Measurements from ENCODE around the gene AGAP1. TPM values are rescaled to one million over a fixed set of nuclear protein-coding genes. Genes with fewer than 3 reads are reported as not detected.

AGAP1 gene
- total and polyA plus RNA-seq, 2 donors = 1.7 to 3.0 TPM

- Histone ChIP-seq H3K4me1 (ENCODE audit: control insufficient read depth in 2 of 2, insufficient read depth in 2 of 2, low read length in 2 of 2) (no peaks in the 10 kb centered on the region), H3K36me3 (ENCODE audit: control insufficient read depth in 2 of 2, insufficient read depth in 2 of 2, low read length in 1 of 2) (no peaks in the 10 kb centered on the region), H3K27ac (ENCODE audit: low read depth in 1 of 2, low read length in 1 of 2) (no peak overlapping the region), H3K4me3 (ENCODE audit: low read length in 2 of 2) (no peak overlapping the region), H3K27me3 (ENCODE audit: control insufficient read depth in 2 of 2, insufficient read depth in 1 of 2, low read length in 1 of 2) (no peaks in the 10 kb centered on the region), H3K9me3 (ENCODE audit: control insufficient read depth in 2 of 2, insufficient read depth in 1 of 2, low read length in 1 of 2) (no peaks in the 10 kb centered on the region)
- WGBS = 95% methylated on average over 4 of the region's 4 CpGs
- DNase-seq (ENCODE audit: low read depth in 6 of 9, low spot score in 9 of 9) = no peak
These were observed 354.2 kb downstream of the AGAP1 start for GRCh38 chr2:235848055-235848454.

GRCh38 chr2:235848946-235849345 is 355.1 kb downstream of the AGAP1 start:
- Histone ChIP-seq H3K36me3 (ENCODE audit: control insufficient read depth in 2 of 2, insufficient read depth in 2 of 2, low read length in 1 of 2) (no peaks in the 10 kb centered on the region), H3K4me1 (ENCODE audit: control insufficient read depth in 2 of 2, insufficient read depth in 2 of 2, low read length in 2 of 2) (no peaks in the 10 kb centered on the region), H3K4me3 (ENCODE audit: low read length in 2 of 2) (no peak overlapping the region), H3K27me3 (ENCODE audit: control insufficient read depth in 2 of 2, insufficient read depth in 1 of 2, low read length in 1 of 2) (no peaks in the 10 kb centered on the region), H3K27ac (ENCODE audit: low read depth in 1 of 2, low read length in 1 of 2) (no peak overlapping the region), H3K9me3 (ENCODE audit: control insufficient read depth in 2 of 2, insufficient read depth in 1 of 2, low read length in 1 of 2) (no peaks in the 10 kb centered on the region)
- 93% methylated on average over 7 of the region's 7 CpGs for WGBS
- no peak for DNase-seq (ENCODE audit: low read depth in 6 of 9, low spot score in 9 of 9)

GRCh38 chr2:235849489-235849888 is 355.6 kb downstream of the AGAP1 start:
- Histone ChIP-seq H3K4me1 (ENCODE audit: control insufficient read depth in 2 of 2, insufficient read depth in 2 of 2, low read length in 2 of 2) (no peaks in the 10 kb centered on the region), H3K27ac (ENCODE audit: low read depth in 1 of 2, low read length in 1 of 2) (no peak overlapping the region), H3K9me3 (ENCODE audit: control insufficient read depth in 2 of 2, insufficient read depth in 1 of 2, low read length in 1 of 2) (no peaks in the 10 kb centered on the region), H3K36me3 (ENCODE audit: control insufficient read depth in 2 of 2, insufficient read depth in 2 of 2, low read length in 1 of 2) (no peaks in the 10 kb centered on the region), H3K27me3 (ENCODE audit: control insufficient read depth in 2 of 2, insufficient read depth in 1 of 2, low read length in 1 of 2) (no peaks in the 10 kb centered on the region), H3K4me3 (ENCODE audit: low read length in 2 of 2) (no peak overlapping the region)
- 93% methylated on average over 10 of the region's 10 CpGs for WGBS
- no peak for DNase-seq (ENCODE audit: low read depth in 6 of 9, low spot score in 9 of 9)

GRCh38 chr2:235850289-235850688 is 356.4 kb downstream of the AGAP1 start:
- no peak for DNase-seq (ENCODE audit: low read depth in 6 of 9, low spot score in 9 of 9)
- Histone ChIP-seq H3K27ac (ENCODE audit: low read depth in 1 of 2, low read length in 1 of 2) (no peak overlapping the region), H3K27me3 (ENCODE audit: control insufficient read depth in 2 of 2, insufficient read depth in 1 of 2, low read length in 1 of 2) (no peaks in the 10 kb centered on the region), H3K4me3 (ENCODE audit: low read length in 2 of 2) (no peak overlapping the region), H3K4me1 (ENCODE audit: control insufficient read depth in 2 of 2, insufficient read depth in 2 of 2, low read length in 2 of 2) (no peaks in the 10 kb centered on the region), H3K9me3 (ENCODE audit: control insufficient read depth in 2 of 2, insufficient read depth in 1 of 2, low read length in 1 of 2) (no peaks in the 10 kb centered on the region), H3K36me3 (ENCODE audit: control insufficient read depth in 2 of 2, insufficient read depth in 2 of 2, low read length in 1 of 2) (no peaks in the 10 kb centered on the region)
- WGBS = 88% methylated on average over 5 of the region's 5 CpGs

- 96% methylated on average over 13 of the region's 13 CpGs for WGBS
- no peak for DNase-seq (ENCODE audit: low read depth in 6 of 9, low spot score in 9 of 9)
- Histone ChIP-seq H3K27me3 (ENCODE audit: control insufficient read depth in 2 of 2, insufficient read depth in 1 of 2, low read length in 1 of 2) (no peaks in the 10 kb centered on the region), H3K4me3 (ENCODE audit: low read length in 2 of 2) (no peak overlapping the region), H3K27ac (ENCODE audit: low read depth in 1 of 2, low read length in 1 of 2) (no peak overlapping the region), H3K36me3 (ENCODE audit: control insufficient read depth in 2 of 2, insufficient read depth in 2 of 2, low read length in 1 of 2) (no peaks in the 10 kb centered on the region), H3K4me1 (ENCODE audit: control insufficient read depth in 2 of 2, insufficient read depth in 2 of 2, low read length in 2 of 2) (no peaks in the 10 kb centered on the region), H3K9me3 (ENCODE audit: control insufficient read depth in 2 of 2, insufficient read depth in 1 of 2, low read length in 1 of 2) (no peaks in the 10 kb centered on the region)
These were observed 357.1 kb downstream of the AGAP1 start for GRCh38 chr2:235850771-235851551.

- DNase-seq (ENCODE audit: low read depth in 6 of 9, low spot score in 9 of 9) = no peak
- H3K27ac ChIP-seq (ENCODE audit: low read depth in 1 of 2, low read length in 1 of 2) = no peak overlapping the region
- H3K4me1 ChIP-seq (ENCODE audit: control insufficient read depth in 2 of 2, insufficient read depth in 2 of 2, low read length in 2 of 2) = no peaks in the 10 kb centered on the region
- WGBS = 96% methylated on average over 26 of the region's 26 CpGs
- no peak overlapping the region for H3K4me3 ChIP-seq (ENCODE audit: low read length in 2 of 2)
- no peaks in the 10 kb centered on the region for H3K27me3 ChIP-seq (ENCODE audit: control insufficient read depth in 2 of 2, insufficient read depth in 1 of 2, low read length in 1 of 2)
- H3K9me3 ChIP-seq (ENCODE audit: control insufficient read depth in 2 of 2, insufficient read depth in 1 of 2, low read length in 1 of 2) = no peaks in the 10 kb centered on the region
- H3K36me3 ChIP-seq (ENCODE audit: control insufficient read depth in 2 of 2, insufficient read depth in 2 of 2, low read length in 1 of 2) = no peaks in the 10 kb centered on the region
These were observed 358.1 kb downstream of the AGAP1 start for GRCh38 chr2:235851828-235852525.

GRCh38 chr2:235852526-235852920 is 358.7 kb downstream of the AGAP1 start:
- no peak for DNase-seq (ENCODE audit: low read depth in 6 of 9, low spot score in 9 of 9)
- WGBS = 78% methylated on average over 11 of the region's 11 CpGs
- Histone ChIP-seq H3K9me3 (ENCODE audit: control insufficient read depth in 2 of 2, insufficient read depth in 1 of 2, low read length in 1 of 2) (no peaks in the 10 kb centered on the region), H3K27ac (ENCODE audit: low read depth in 1 of 2, low read length in 1 of 2) (no peak overlapping the region), H3K4me1 (ENCODE audit: control insufficient read depth in 2 of 2, insufficient read depth in 2 of 2, low read length in 2 of 2) (no peaks in the 10 kb centered on the region), H3K4me3 (ENCODE audit: low read length in 2 of 2) (no peak overlapping the region), H3K27me3 (ENCODE audit: control insufficient read depth in 2 of 2, insufficient read depth in 1 of 2, low read length in 1 of 2) (no peaks in the 10 kb centered on the region), H3K36me3 (ENCODE audit: control insufficient read depth in 2 of 2, insufficient read depth in 2 of 2, low read length in 1 of 2) (no peaks in the 10 kb centered on the region)

GRCh38 chr2:235854276-235854675 is 360.4 kb downstream of the AGAP1 start:
- WGBS = 94% methylated on average over 9 of the region's 9 CpGs

GRCh38 chr2:235855011-235855410 is 361.2 kb downstream of the AGAP1 start:
- no peak overlapping the region for H3K27ac ChIP-seq (ENCODE audit: low read depth in 1 of 2, low read length in 1 of 2)
- no peaks in the 10 kb centered on the region for H3K27me3 ChIP-seq (ENCODE audit: control insufficient read depth in 2 of 2, insufficient read depth in 1 of 2, low read length in 1 of 2)
- H3K36me3 ChIP-seq (ENCODE audit: control insufficient read depth in 2 of 2, insufficient read depth in 2 of 2, low read length in 1 of 2) = no peaks in the 10 kb centered on the region
- no peak overlapping the region for H3K4me3 ChIP-seq (ENCODE audit: low read length in 2 of 2)
- no peaks in the 10 kb centered on the region for H3K4me1 ChIP-seq (ENCODE audit: control insufficient read depth in 2 of 2, insufficient read depth in 2 of 2, low read length in 2 of 2)
- H3K9me3 ChIP-seq (ENCODE audit: control insufficient read depth in 2 of 2, insufficient read depth in 1 of 2, low read length in 1 of 2) = no peaks in the 10 kb centered on the region
- DNase-seq (ENCODE audit: low read depth in 6 of 9, low spot score in 9 of 9) = no peak
- WGBS = 95% methylated on average over 7 of the region's 7 CpGs

More at GRCh38 chr2:235854276-235854675, 360.4 kb downstream of the AGAP1 start:
- H3K9me3 ChIP-seq (ENCODE audit: control insufficient read depth in 2 of 2, insufficient read depth in 1 of 2, low read length in 1 of 2) = no peaks in the 10 kb centered on the region
- H3K36me3 ChIP-seq (ENCODE audit: control insufficient read depth in 2 of 2, insufficient read depth in 2 of 2, low read length in 1 of 2) = no peaks in the 10 kb centered on the region
- H3K27me3 ChIP-seq (ENCODE audit: control insufficient read depth in 2 of 2, insufficient read depth in 1 of 2, low read length in 1 of 2) = no peaks in the 10 kb centered on the region
- no peaks in the 10 kb centered on the region for H3K4me1 ChIP-seq (ENCODE audit: control insufficient read depth in 2 of 2, insufficient read depth in 2 of 2, low read length in 2 of 2)
- DNase-seq (ENCODE audit: low read depth in 6 of 9, low spot score in 9 of 9) = no peak
- H3K27ac ChIP-seq (ENCODE audit: low read depth in 1 of 2, low read length in 1 of 2) = no peak overlapping the region
- no peak overlapping the region for H3K4me3 ChIP-seq (ENCODE audit: low read length in 2 of 2)
